Epithelial cell of proximal tubule (primary cell): ENCODE measurements around the gene KDM5B. TPM values are rescaled to one million over a fixed set of nuclear protein-coding genes. Genes with fewer than 3 reads are reported as not detected.

Source experiments
- DNase-seq: peaks from one replicate; pipeline ENCODE4 v3.0.0-alpha.2; 2011; ENCODE audit warnings: low read depth
- H3K4me3 ChIP-seq: 2 replicates; pipeline ENCODE4 v1.5.1; 2011; ENCODE audit warnings: low read depth, mild to moderate bottlenecking, low read length
- CTCF ChIP-seq: conservative IDR thresholded peaks from 2 replicates; pipeline ENCODE4 v1.5.1; 2012; ENCODE audit warnings: low read depth, mild to moderate bottlenecking, low read length
- total RNA-seq: library from RNA; depleted of rRNA; stranded (reverse); fragments of >200 nt; gene quantifications from 2 replicates; pipeline ENCODE4 v1.2.3, GENCODE V29; 2015

KDM5B gene
- total RNA-seq, 1 donor from 2014 or later: 46.2 TPM

GRCh38 chr1:202848191-202848542, 39.9 kb upstream of the KDM5B start:
- no peak for DNase-seq
- TF ChIP-seq CTCF: no peak
- no peak overlapping the region for H3K4me3 ChIP-seq

GRCh38 chr1:202844935-202845334, 36.7 kb upstream of the KDM5B start:
- no peak for TF ChIP-seq CTCF

GRCh38 chr1:202844259-202844658, 36.0 kb upstream of the KDM5B start:
- no peak for DNase-seq
- no peak for TF ChIP-seq CTCF
- no peak overlapping the region for H3K4me3 ChIP-seq

More at GRCh38 chr1:202844935-202845334, 36.7 kb upstream of the KDM5B start:
- H3K4me3 ChIP-seq: no peak overlapping the region
- no peak for DNase-seq

GRCh38 chr1:202843081-202843480, 34.9 kb upstream of the KDM5B start:
- DNase-seq: no peak
- no peak overlapping the region for H3K4me3 ChIP-seq
- TF ChIP-seq CTCF: no peak

- no peak overlapping the region for H3K4me3 ChIP-seq
- no peak for DNase-seq
- TF ChIP-seq CTCF: no peak
These were observed 29.6 kb upstream of the KDM5B start for GRCh38 chr1:202837746-202838262.

- no peak overlapping the region for H3K4me3 ChIP-seq
- no peak for TF ChIP-seq CTCF
- DNase-seq: no peak
These were observed 28.6 kb upstream of the KDM5B start for GRCh38 chr1:202836623-202837403.

GRCh38 chr1:202835548-202836072, 27.4 kb upstream of the KDM5B start:
- DNase-seq: no peak
- TF ChIP-seq CTCF: no peak
- no peak overlapping the region for H3K4me3 ChIP-seq
